NCI-H128 (cell line): ENCODE results near the gene TPPP3.

Experiments
- DNase-seq: peaks from one replicate; lab custom pipeline; 2025; ENCODE audit not compliant: unreplicated experiment; lab: John Stamatoyannopoulos, UW

Gene TPPP3

GRCh38 chr16:67350324-67350723 lies 43.0 kb downstream of the TPPP3 start:
- no peak for DNase-seq

- DNase-seq, result no peak
Observed at GRCh38 chr16:67349172-67349571, 44.1 kb downstream of the TPPP3 start.

GRCh38 chr16:67346341-67346740 lies 47.0 kb downstream of the TPPP3 start:
- DNase-seq, result no peak

GRCh38 chr16:67345401-67345800 lies 47.9 kb downstream of the TPPP3 start:
- DNase-seq, result no peak

- no peak for DNase-seq
Observed at GRCh38 chr16:67342616-67343015, 50.7 kb downstream of the TPPP3 start.

GRCh38 chr16:67341250-67341649 lies 52.0 kb downstream of the TPPP3 start:
- no peak for DNase-seq
